ENCODE measurements around the gene RLF.

RLF gene

DNA sequence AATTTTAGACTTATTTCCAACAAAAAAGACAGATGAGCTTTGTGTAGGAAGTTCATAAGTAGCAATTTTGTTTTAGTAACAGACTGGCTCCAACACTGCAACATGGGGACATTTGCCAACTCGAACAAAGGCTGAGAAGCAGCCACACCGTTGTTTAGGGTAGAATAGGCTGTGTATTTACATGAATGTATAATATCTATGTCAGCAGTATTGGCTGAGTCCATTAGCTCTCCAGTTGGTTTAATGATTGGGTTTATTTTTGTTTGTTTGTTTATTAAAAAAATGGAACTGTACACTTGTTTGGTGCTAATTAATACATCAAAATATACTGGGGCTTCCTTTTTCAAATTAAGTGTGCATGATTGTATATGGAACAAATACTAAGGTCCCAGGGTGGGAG lies 79.2 kb downstream of the RLF start:
- no peak for DNase-seq

- no peak for DNase-seq
Observed at GRCh38 chr1:40241362-40241761, 80.2 kb downstream of the RLF start.

DNA sequence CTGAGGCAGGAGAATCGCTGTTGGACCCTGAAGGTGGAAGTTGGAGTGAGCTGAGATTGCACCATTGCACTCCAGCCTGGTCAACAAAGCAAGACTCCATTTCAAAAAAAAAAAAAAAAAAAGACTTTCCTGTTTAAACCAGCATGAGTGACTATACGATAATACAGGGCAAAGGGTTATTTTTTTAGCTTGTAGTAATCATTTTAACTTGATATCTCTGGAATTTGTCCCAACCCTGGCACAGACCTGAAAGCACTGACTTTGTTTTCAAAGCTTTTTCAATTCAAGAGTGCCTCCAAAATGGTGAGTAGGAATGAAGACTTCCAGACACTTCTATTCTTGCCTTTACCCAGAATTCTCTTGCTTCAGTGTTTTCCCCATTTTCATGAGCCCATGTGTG lies 82.2 kb downstream of the RLF start:
- no peak for DNase-seq

DNA sequence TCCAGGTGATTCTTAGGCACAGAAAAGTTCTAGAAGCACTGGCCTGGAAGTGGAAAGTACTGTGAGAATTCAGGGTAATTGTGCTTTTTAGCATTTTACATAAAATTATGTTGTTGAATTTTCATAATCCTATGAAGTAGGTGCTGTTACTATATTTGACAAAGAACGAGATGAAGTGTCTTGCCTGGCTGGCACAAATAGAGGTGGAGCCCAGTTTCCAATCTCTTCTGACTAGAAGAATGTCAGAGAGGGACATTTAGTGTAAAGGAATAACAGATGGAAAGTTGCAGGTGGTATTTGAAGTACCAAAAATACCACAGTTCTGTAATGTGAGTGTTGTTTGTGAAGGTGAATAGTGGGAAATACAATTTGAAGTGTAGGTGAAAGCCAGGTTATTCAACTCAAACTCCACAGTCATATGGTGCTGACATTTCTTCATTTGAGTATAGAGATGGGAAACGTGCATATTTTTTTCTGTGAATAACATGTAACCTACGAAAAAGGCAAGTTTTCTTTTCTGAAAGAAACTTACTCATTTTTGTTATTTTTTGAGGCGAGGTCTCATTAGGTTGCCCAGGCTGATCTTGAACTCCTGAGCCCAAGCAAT lies 83.1 kb downstream of the RLF start:
- no peak for DNase-seq

GRCh38 chr1:40245686-40246085 lies 84.5 kb downstream of the RLF start:
- no peak for DNase-seq

- no peak for DNase-seq
Observed at GRCh38 chr1:40247655-40248054, 86.5 kb downstream of the RLF start, which contains the start of gene TMCO2. TSS of gene TMCO2 (plus strand) at chr1:40247937. CDS start at chr1:40247994, 57 bp downstream.

DNA sequence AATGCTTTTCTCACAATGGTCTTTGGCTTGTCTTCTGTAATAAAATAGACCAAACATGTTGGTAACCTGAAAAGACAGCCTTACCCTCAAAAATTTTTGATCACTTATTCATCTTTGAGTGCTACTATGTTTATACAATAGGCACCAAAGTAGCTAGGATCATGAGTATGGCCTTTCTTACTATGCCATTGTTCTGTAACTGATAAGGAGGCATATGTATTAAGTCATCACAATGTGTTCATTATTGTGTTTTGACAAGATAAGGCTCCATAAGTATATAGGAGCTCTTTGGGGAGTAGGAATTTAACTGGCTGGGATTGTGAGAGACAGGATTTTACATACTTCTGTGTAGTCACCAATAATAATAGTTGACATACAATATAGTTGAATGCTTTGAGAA lies 87.2 kb downstream of the RLF start:
- no peak for DNase-seq

DNA sequence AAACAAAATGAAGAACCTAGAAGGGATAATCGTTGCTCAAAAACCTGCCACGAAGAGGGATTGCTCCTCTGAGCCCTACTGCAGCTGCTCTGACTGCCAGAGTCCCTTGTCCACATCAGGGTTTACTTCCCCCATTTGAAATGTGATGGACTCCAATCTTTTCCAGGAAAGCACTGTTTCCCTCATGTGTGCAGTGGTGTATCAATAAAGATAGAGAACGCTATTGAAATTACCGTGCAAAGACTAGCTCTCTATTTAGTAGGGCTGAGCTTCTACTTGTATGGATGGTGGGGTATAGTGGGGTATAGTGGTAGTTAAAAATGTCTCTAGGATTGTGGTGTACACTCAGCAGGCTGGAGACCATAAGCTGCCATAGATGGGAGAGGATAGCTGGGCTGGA lies 90.3 kb downstream of the RLF start:
- no peak for DNase-seq

GRCh38 chr1:40252601-40253000 lies 91.4 kb downstream of the RLF start:
- DNase-seq, result no peak

GRCh38 chr1:40255231-40255630 lies 94.0 kb downstream of the RLF start:
- DNase-seq, result no peak

DNA sequence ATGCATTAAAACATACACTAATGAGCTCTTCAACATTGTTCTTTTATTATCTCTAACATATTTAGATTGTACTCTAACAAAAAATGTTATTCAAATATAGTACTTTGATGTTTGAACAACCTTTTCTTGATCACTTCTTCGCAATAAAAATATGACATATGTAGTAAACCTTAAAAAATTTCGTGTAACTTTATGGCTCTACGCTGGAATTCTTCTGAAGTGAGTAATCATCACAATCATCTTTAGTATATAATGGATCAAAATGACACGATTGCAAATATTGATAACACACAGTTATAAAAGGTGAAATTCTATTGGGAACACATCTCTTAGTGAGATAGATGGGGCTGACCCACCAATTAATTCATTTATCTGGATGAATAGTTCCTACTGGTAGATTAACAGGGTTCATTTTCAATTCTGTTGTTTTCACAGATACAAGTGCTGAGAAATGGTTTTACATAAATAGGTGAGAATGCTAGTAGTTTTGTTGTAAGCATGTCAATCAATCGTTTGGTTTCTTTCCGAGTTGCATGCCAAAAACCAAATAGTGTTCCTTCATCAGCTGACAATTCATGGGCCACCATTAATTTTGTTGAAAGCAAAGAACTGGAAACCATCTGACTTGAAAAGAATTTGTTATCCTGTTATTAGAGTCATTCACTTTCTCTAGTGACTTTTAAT lies 95.4 kb downstream of the RLF start:
- DNase-seq, result no peak

GRCh38 chr1:40257313-40257687 lies 96.1 kb downstream of the RLF start:
- peak in 10 of 56 donors; percentile 25 to 64 (median 46) for DNase-seq

- DNase-seq, result peak; percentile 31 to 98 (median 95)
Observed at GRCh38 chr1:40257688-40258444, 96.7 kb downstream of the RLF start, which contains the start of gene ZMPSTE24. TSS of gene ZMPSTE24 (plus strand) at chr1:40258236. CDS start at chr1:40258272, 36 bp downstream.

DNA sequence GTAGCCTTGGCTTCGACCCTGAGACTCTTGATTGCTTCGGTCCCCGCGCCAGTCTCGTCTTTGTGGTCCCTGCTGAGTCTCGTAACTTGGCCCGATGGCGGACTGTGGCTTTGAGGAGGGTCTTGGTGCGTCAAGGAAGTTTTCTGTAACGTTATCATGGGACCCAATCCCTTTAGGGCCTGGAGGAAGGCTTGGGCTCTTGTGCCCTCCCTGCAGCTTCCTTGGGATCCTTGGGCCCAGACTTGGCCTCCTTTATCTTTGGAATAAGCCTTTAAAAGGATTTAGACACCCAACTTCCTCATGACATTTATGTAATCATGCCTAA lies 97.2 kb downstream of the RLF start:
- peak in 3 of 56 donors; percentile 26 to 45 (median 41) for DNase-seq

- no peak for DNase-seq
Observed at GRCh38 chr1:40264354-40264781, 103.2 kb downstream of the RLF start.

DNA sequence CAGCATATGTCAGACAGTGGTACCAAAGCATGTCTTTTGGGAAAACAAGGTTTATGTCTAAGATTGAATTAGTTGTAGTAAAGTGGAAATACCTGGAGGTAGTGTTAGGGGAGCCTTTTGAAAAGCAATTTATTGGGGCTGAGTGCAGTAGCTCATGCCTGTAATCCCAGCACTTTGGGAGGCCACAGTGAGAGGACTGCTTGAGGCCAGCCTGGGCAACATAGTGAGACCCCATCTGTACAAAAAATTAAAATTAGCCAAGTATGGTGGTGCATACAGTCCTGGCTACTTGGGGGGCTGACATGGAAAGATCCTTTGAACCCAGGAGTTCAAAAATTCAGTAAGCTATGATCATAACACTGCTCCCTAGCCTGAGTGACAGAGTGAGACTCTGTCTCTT lies 104.1 kb downstream of the RLF start:
- DNase-seq, result no peak

GRCh38 chr1:40265919-40266318 lies 104.7 kb downstream of the RLF start:
- DNase-seq, result no peak

DNA sequence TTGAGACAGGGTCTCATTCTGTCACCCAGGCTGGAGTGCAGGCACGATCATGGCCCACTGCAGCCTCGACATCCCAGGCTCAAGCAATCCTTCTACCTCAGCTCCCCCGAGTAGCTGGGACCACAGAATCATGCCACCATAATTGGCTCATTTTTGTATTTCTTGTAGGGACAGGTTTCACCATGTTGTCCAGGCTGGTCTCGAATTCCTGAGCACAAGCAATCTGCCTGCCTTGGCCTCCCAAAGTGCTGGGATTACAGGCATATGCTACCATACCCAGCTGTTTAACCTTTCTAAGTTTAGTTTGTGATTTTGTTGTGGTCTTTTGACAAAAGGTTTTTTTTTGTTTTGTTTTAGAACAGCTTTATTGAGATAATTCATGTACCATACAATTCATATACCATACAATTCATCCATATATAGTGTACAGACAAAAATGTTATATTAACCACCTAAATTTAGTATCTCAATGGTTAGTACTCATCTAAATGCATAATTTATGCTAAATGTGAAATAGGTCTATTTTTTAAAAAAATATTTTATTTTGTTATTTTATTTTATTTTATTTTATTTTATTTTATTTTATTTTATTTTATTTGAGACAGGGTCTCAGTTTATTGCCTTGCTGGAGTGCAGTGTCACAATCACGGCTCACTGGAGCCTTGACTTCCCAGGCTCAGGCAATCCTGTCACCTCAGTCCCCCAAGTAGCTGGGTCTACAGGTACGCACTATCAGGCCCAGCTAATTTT lies 105.8 kb downstream of the RLF start:
- no peak for DNase-seq

GRCh38 chr1:40267767-40268187 lies 106.6 kb downstream of the RLF start:
- DNase-seq, result no peak

- DNase-seq, result no peak
Observed at GRCh38 chr1:40268211-40268610, 107.0 kb downstream of the RLF start.

DNA sequence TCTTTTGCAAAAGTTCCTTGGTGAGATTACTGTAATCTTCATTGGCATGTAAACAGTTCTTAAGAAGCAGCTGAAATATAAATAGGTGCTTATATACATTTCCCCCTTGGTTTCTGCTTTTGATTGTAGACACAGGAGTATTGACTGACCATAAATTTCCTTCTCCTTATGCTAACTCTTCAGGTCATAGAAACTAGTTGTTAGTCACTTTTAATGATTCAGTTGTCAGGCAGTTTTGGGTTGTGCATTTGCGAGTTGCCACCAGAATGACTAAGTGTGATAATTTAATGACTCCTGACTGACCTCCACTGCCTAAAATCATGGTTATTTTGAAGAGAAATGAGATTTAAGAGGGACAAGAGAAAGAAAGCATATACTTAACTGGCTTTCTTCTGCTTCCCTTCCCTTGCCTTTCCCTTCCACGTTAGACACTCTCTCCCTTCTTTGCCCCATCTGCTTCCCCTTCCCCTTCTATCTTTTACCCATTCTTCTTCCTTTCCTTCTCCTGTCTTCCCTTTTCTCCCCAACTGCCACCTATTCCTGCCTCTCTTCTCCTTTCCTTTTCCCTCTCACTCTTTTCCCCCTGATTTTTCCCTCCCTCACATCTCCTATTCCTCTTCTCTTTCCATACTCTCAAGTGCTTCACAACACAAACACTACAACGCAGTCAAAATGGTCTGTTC lies 109.1 kb downstream of the RLF start:
- no peak for DNase-seq

All from nucleus accumbens (tissue), 56 donors.